ENCODE measurements around the gene ZBTB12.
A peak's percentile ranks its signal among the peaks of the same experiment; 100 is the strongest.
"Not testable (repeated sequence)": the region's sequence is repeated elsewhere in the genome, so short reads cannot be mapped to it uniquely, and the experiment has no call there.

ZBTB12 gene

GRCh38 chr6:31874084-31874670 lies 27.7 kb downstream of the ZBTB12 start:
- DNase-seq, result no peak

GRCh38 chr6:31871046-31871659 lies 30.7 kb downstream of the ZBTB12 start:
- DNase-seq, result no peak

- DNase-seq, result no peak
Measured at GRCh38 chr6:31870385-31870921, 31.4 kb downstream of the ZBTB12 start.

GRCh38 chr6:31869343-31869742 lies 32.5 kb downstream of the ZBTB12 start:
- DNase-seq, result no peak

- not testable (repeated sequence) for DNase-seq
Measured at GRCh38 chr6:31868658-31868971, 33.3 kb downstream of the ZBTB12 start.

GRCh38 chr6:31865205-31866118 lies 36.4 kb downstream of the ZBTB12 start:
- no peak for DNase-seq

GRCh38 chr6:31864818-31865204 lies 37.1 kb downstream of the ZBTB12 start:
- DNase-seq, result no peak

GRCh38 chr6:31864123-31864562 lies 37.7 kb downstream of the ZBTB12 start:
- DNase-seq, result not testable (repeated sequence)

GRCh38 chr6:31862344-31863235 lies 39.3 kb downstream of the ZBTB12 start, which contains the start of gene NEU1:
Gene NEU1 (minus strand): TSS chr6:31862821. CDS start chr6:31862776, 45 bp downstream.
- peak; percentile 100 for DNase-seq

- DNase-seq, result no peak
Measured at GRCh38 chr6:31861919-31862343, 40.0 kb downstream of the ZBTB12 start.

- DNase-seq, result no peak
Measured at GRCh38 chr6:31861150-31861549, 40.7 kb downstream of the ZBTB12 start.

- DNase-seq, result no peak
Measured at GRCh38 chr6:31860349-31860748, 41.5 kb downstream of the ZBTB12 start.

GRCh38 chr6:31859923-31860322 lies 42.0 kb downstream of the ZBTB12 start:
- no peak for DNase-seq

- no peak for DNase-seq
Measured at GRCh38 chr6:31858707-31859106, 43.2 kb downstream of the ZBTB12 start.

- DNase-seq, result not testable (repeated sequence)
Measured at GRCh38 chr6:31857774-31858173, 44.1 kb downstream of the ZBTB12 start.

- DNase-seq, result not testable (repeated sequence)
Measured at GRCh38 chr6:31851980-31852718, 49.7 kb downstream of the ZBTB12 start.

- no peak for DNase-seq
Measured at GRCh38 chr6:31851485-31851832, 50.4 kb downstream of the ZBTB12 start.

- DNase-seq, result no peak
Measured at GRCh38 chr6:31850765-31851484, 51.0 kb downstream of the ZBTB12 start.

Data from CD4-positive, alpha-beta T cell treated with Interleukin-1 beta for 1 hour (primary cell).